H9 (cell line): Measurements from ENCODE around the gene PNPLA7. TPM values are rescaled to one million over a fixed set of nuclear protein-coding genes. Genes with fewer than 3 reads are reported as not detected.

Experiments used
- microRNA-seq: library from miRNA; unstranded; fragments of <30 nt; microRNA quantifications from one replicate; pipeline ENCODE4, GENCODE V29; 2020; ENCODE audit warnings: borderline microRNAs expressed
- total RNA-seq: library from RNA; stranded (reverse); gene quantifications from 2 replicates; pipeline ENCODE4 v1.2.1, GENCODE V29; 2021

PNPLA7 gene
- total RNA-seq, 1 experiment from 2014 or later = 1.8 TPM

Small RNA genes lying within 50 kb of the gene (microRNA-seq; reads per million reads assigned to microRNA genes)
- gene MIR7114 = 0.35 reads per million

Other genes starting within 250 kb of the PNPLA7 start
- gene NRARP, start 248.1 kb downstream of the PNPLA7 start, total RNA-seq = 22.8 and 23.8 TPM in 2 replicates
- 13.5 and 15.3 TPM in 2 replicates for gene EXD3, start 127.2 kb downstream of the PNPLA7 start, total RNA-seq
- 1.8 and 2.0 TPM in 2 replicates for gene NOXA1, start 127.0 kb downstream of the PNPLA7 start, total RNA-seq
- gene ENTPD8, start 109.0 kb downstream of the PNPLA7 start, total RNA-seq = 0.77 and 0.90 TPM in 2 replicates
- gene NSMF, start 91.1 kb downstream of the PNPLA7 start, total RNA-seq = 46.3 and 51.0 TPM in 2 replicates
- gene MRPL41, start 1.5 kb upstream of the PNPLA7 start, total RNA-seq = 52.2 and 53.6 TPM in 2 replicates
- 49.2 and 51.3 TPM in 2 replicates for gene DPH7, start 28.5 kb upstream of the PNPLA7 start, total RNA-seq
- 79.2 and 82.3 TPM in 2 replicates for gene ZMYND19, start 40.1 kb upstream of the PNPLA7 start, total RNA-seq
- 26.4 and 34.4 TPM in 2 replicates for gene ARRDC1, start 55.3 kb upstream of the PNPLA7 start, total RNA-seq
- 112 and 121 TPM in 2 replicates for gene EHMT1, start 68.6 kb upstream of the PNPLA7 start, total RNA-seq